Stomach (tissue), 9 donors: Measurements from ENCODE around the gene ACTA2. TPM values are rescaled to one million over a fixed set of nuclear protein-coding genes. Genes with fewer than 3 reads are reported as not detected.
A peak's percentile ranks its signal among the peaks of the same experiment; 100 is the strongest.

Experiments
- DNase-seq, 2 donors: peaks; one replicate each; pipeline versions ENCODE4 v3.0.0 to v3.0.0-alpha.2; 2013 to 2019
- H3K27ac ChIP-seq, 5 donors: fragments of 200-600 bp in 4 of 5; sonication (generic) in 4 of 5; one replicate each; pipeline ENCODE4 v1.5.1; 2013 to 2019; ENCODE audit warnings: mild to moderate bottlenecking in 1 of 5, moderate library complexity in 1 of 5
- H3K27me3 ChIP-seq, 3 donors: fragments of 200-600 bp; sonication (generic); one replicate each; pipeline ENCODE4 v1.5.1; 2017 to 2019; ENCODE audit warnings: mixed run types in 1 of 3
- H3K36me3 ChIP-seq, 4 donors: fragments of 200-600 bp; sonication (generic); 1 replicate in 3 of 4; 2 replicates in 1 of 4; pipeline ENCODE4 v1.5.1; 2016 to 2019
- H3K4me1 ChIP-seq, 4 donors: fragments of 200-600 bp; sonication (generic); one replicate each; pipeline ENCODE4 v1.5.1; 2016 to 2019
- H3K4me3 ChIP-seq, 4 donors: fragments of 200-600 bp; sonication (generic) in 3 of 4; one replicate each; pipeline ENCODE4 v1.5.1; 2016 to 2019; ENCODE audit warnings: mild to moderate bottlenecking in 1 of 4
- H3K9me3 ChIP-seq, 4 donors: fragments of 200-600 bp; sonication (generic); one replicate each; pipeline ENCODE4 v1.5.1; 2016 to 2019
- EP300 ChIP-seq: sonication (generic); formaldehyde crosslinking; IDR thresholded peaks from one replicate; pipeline ENCODE4 v1.6.1; 2017; ENCODE audit warnings: antibody characterized with exemption
- POLR2A ChIP-seq, 4 donors: fragments of 450-650 bp; IDR thresholded peaks; one replicate each; pipeline ENCODE4 v1.6.1; 2016; ENCODE audit warnings: antibody characterized with exemption in 4 of 4, control low read depth in 2 of 4, mild to moderate bottlenecking in 1 of 4, moderate library complexity in 1 of 4
- POLR2AphosphoS5 ChIP-seq, 3 donors: sonication (generic); formaldehyde crosslinking; IDR thresholded peaks; one replicate each; pipeline ENCODE4 v1.6.1; 2016; ENCODE audit warnings: antibody characterized with exemption in 3 of 3
- WGBS, 5 donors: extraction: QIAGEN DNeasy Blood & Tissue Kit in 3 of 5; methylation state at CpG; one replicate each; pipeline versions ENCODE4 v1.1.5 to v1.1.7; 2013 to 2018; 5-methylcytosine and 5-hydroxymethylcytosine counted together
- intact Hi-C: fragments of 100-400 bp; cut with DNase I; formaldehyde crosslinking; loops from one replicate; pipeline ENCODE4 v1.15.1; 2023; ENCODE audit warnings: low total_unique reads
- polyA plus RNA-seq, 3 donors: library from polyadenylated mRNA; stranded (reverse); fragments of 200-250 nt; gene quantifications; one replicate each; pipeline ENCODE4 v1.2.3, GENCODE V29; 2013
- total RNA-seq, 5 donors: library from RNA; depleted of rRNA; stranded (reverse); fragments of >200 nt; gene quantifications; one replicate each; pipeline versions ENCODE4 v1.1.0 to v1.2.3, GENCODE V29; 2014 to 2016
- TF ChIP-seq, protein P1 (sequence below), 7 experiments: fragments of 450-650 bp in 4 of 7; fragments of 200-600 bp in 3 of 7; sonication (generic) in 3 of 7; IDR thresholded peaks; one replicate each; pipeline ENCODE4 v1.5.1; 2016 to 2019; ENCODE audit warnings: antibody characterized with exemption in 7 of 7, control low read depth in 2 of 7, mild to moderate bottlenecking in 1 of 7
- donor health status: healthy with polysubstance abuse.
- donor health status: Bipolar disorder and iron deficiency.
- donor health status: healthy.

ACTA2 gene
- total and polyA plus RNA-seq, 8 donors: 233 to 3,169 (median 999) TPM

DNA sequence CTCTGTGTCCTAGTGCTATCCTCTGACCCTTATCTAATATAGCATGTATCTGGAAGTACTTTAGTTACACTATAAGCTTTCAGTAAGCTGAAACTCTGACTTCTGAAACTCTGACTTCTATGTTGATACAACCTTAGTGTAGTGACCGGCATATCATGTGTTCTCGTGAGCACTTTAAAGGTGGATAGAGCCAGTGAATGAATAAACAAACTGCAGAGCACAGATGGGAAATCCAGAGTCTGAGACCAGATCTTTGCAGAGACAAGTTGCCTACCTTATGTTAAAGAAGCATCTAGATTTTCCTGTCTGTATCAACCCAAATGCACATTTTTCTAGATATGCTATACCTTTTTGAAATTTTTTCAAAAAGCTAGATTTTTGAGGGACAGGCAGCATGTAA lies 3.5 kb downstream of the ACTA2 start:
- Histone ChIP-seq H3K27me3 (no peaks in the 10 kb centered on the region), H3K9me3 (no peaks in the 10 kb centered on the region), H3K4me1 (peaks cover 0 to 30% (median 12%) of the 10 kb centered on the region in 4 donors), H3K36me3 (peaks cover 0 to 44% (median 4%) of the 10 kb centered on the region in 4 donors), H3K4me3 (peak overlapping the region; percentile 39 to 48 (median 44)), H3K27ac (peak overlapping the region in 4 of 5 donors; percentile 77 to 91 (median 86))
- WGBS, 5 donors: 24 to 49% (median 38%) methylated on average over 2 of the region's 2 CpGs
- no peak for TF ChIP-seq POLR2AphosphoS5 (IDR thresholded peaks at IDR 0.05)
- TF ChIP-seq EP300: no peak
- DNase-seq: no peak
- intact Hi-C loops: no loop called here

DNA sequence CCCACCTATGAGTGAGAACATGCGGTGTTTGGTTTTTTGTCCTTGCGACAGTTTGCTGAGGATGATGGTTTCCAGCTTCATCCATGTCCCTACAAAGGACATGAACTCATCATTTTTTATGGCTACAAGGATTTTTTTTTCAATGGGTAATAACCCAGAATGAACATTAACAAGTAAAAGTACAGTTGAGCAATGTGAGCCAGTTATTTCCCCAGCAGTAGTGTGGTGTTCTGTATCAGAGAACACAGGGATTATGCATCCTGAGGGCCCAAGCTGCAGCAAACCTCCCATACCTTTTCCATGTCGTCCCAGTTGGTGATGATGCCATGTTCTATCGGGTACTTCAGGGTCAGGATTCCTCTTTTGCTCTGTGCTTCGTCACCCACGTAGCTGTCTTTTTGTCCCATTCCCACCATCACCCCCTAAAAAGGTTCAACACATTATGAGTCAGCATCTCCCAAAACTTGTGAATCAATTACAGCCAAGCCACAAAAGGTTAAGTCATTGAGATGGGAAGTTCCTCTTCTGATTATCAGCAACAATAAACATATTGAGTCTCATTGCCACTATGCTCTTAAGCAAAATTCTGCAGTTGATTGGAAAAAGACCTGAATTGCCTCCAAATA lies 5.5 kb downstream of the ACTA2 start:
- 74 to 90% (median 81%) methylated on average over 4 to 6 of the region's 6 CpGs for WGBS, 5 donors
- Histone ChIP-seq H3K4me3 (peak overlapping the region; percentile 11 to 48 (median 41)), H3K9me3 (no peaks in the 10 kb centered on the region), H3K4me1 (peaks cover 0 to 43% (median 21%) of the 10 kb centered on the region in 4 donors), H3K36me3 (peaks cover 8 to 63% (median 21%) of the 10 kb centered on the region in 4 donors), H3K27ac (peak overlapping the region in 3 of 5 donors; percentile 32 to 91 (median 84)), H3K27me3 (no peaks in the 10 kb centered on the region)
- intact Hi-C loops: no loop called here
- DNase-seq: no peak
- peak in 2 of 3 donors; percentile 27 to 28 for TF ChIP-seq POLR2AphosphoS5 (IDR thresholded peaks at IDR 0.05)
- TF ChIP-seq, protein P1, sequence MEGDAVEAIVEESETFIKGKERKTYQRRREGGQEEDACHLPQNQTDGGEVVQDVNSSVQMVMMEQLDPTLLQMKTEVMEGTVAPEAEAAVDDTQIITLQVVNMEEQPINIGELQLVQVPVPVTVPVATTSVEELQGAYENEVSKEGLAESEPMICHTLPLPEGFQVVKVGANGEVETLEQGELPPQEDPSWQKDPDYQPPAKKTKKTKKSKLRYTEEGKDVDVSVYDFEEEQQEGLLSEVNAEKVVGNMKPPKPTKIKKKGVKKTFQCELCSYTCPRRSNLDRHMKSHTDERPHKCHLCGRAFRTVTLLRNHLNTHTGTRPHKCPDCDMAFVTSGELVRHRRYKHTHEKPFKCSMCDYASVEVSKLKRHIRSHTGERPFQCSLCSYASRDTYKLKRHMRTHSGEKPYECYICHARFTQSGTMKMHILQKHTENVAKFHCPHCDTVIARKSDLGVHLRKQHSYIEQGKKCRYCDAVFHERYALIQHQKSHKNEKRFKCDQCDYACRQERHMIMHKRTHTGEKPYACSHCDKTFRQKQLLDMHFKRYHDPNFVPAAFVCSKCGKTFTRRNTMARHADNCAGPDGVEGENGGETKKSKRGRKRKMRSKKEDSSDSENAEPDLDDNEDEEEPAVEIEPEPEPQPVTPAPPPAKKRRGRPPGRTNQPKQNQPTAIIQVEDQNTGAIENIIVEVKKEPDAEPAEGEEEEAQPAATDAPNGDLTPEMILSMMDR (IDR thresholded peaks at IDR 0.05): no peak

DNA sequence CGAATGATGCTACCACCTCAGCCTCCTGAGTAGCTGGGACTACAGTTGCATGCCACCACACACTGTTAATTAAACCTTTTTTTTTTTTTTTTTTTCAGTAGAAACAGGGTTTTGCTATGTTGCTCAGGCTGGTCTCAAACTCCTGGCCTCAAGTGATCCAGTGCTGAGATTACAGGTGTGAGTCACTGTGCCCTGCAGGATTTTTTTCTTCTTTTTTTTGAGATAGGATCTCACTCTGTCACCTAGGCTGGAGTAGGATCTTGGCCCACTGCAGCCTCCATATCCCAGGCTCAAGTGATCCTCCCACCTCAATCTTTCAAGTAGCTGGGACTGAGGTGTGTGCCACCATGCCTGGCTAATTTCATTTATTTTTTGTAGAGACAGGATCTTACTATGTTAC lies 6.4 kb downstream of the ACTA2 start:
- H3K27ac ChIP-seq: peak overlapping the region in 1 of 5 donors; percentile 91
- H3K9me3 ChIP-seq: no peaks in the 10 kb centered on the region
- peak overlapping the region in 1 of 4 donors; percentile 8 for H3K4me3 ChIP-seq
- 74 to 93% (median 84%) methylated on average over 1 of the region's 1 CpG for WGBS, 5 donors
- peaks cover 0 to 51% (median 24%) of the 10 kb centered on the region in 4 donors for H3K4me1 ChIP-seq
- TF ChIP-seq, protein P1 (IDR thresholded peaks at IDR 0.05): no peak
- TF ChIP-seq POLR2AphosphoS5 (IDR thresholded peaks at IDR 0.05) (no peak), EP300 (no peak), POLR2A (IDR thresholded peaks at IDR 0.05) (no peak)
- H3K27me3 ChIP-seq: no peaks in the 10 kb centered on the region
- no peak for DNase-seq
- intact Hi-C loops: no loop called here
- peaks cover 11 to 71% (median 28%) of the 10 kb centered on the region in 4 donors for H3K36me3 ChIP-seq

DNA sequence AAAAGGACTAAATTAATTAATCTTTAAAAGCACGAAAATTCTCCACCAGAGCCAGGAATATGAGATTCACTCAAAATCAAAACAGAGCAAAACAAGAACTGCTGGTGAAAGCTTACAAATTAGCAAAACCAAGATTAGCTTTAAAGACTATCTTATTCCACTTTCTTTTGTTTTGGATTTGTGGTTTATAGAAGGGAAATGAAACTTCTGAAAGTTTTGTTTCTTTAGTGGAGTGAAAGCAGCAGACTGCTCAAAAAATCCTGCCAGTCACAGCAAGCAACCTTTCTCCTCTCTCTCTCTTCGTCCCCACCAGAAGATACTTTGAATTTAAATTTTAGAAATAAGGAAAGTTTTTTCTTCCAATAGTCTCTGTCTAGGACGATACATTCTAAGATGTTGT lies 7.8 kb downstream of the ACTA2 start:
- no peaks in the 10 kb centered on the region for H3K27me3 ChIP-seq
- H3K4me1 ChIP-seq: peaks cover 0 to 54% (median 24%) of the 10 kb centered on the region in 4 donors
- H3K9me3 ChIP-seq: no peaks in the 10 kb centered on the region
- no peak overlapping the region for H3K4me3 ChIP-seq
- 62 to 76% (median 73%) methylated on average over 3 of the region's 3 CpGs for WGBS, 5 donors
- H3K36me3 ChIP-seq: peaks cover 13 to 85% (median 40%) of the 10 kb centered on the region in 4 donors
- intact Hi-C loops: loop anchor here (5.0 kb wide), 2 partner anchors 37 to 262 kb away; partner anchors contain the start of gene CH25H
- TF ChIP-seq, protein P1 (IDR thresholded peaks at IDR 0.05): no peak
- TF ChIP-seq EP300: no peak
- TF ChIP-seq POLR2AphosphoS5 (IDR thresholded peaks at IDR 0.05): no peak
- TF ChIP-seq POLR2A (IDR thresholded peaks at IDR 0.05): no peak
- H3K27ac ChIP-seq: peak overlapping the region in 2 of 5 donors; percentile 4 to 60
- no peak for DNase-seq

DNA sequence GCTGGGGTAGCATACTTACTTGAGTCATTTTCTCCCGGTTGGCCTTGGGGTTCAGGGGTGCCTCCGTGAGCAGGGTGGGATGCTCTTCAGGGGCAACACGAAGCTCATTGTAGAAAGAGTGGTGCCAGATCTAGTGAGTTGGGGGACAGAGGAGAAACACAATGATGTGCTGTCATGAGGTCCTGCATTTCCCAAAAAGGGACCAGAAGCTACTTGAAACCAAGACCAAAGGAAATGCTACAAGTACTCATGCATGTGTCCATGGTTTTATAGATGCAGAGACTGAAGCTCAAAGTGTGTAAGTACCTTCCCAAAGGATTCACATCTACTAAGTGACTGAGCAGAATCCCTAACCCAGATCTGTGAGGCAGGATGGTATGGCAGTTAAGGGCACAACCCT lies 8.8 kb downstream of the ACTA2 start:
- peaks cover 13 to 91% (median 49%) of the 10 kb centered on the region in 4 donors for H3K36me3 ChIP-seq
- H3K27me3 ChIP-seq: no peaks in the 10 kb centered on the region
- no peaks in the 10 kb centered on the region for H3K9me3 ChIP-seq
- H3K4me1 ChIP-seq: peaks cover 0 to 54% (median 24%) of the 10 kb centered on the region in 4 donors
- TF ChIP-seq, protein P1 (IDR thresholded peaks at IDR 0.05): no peak
- TF ChIP-seq POLR2A (IDR thresholded peaks at IDR 0.05): no peak
- TF ChIP-seq POLR2AphosphoS5 (IDR thresholded peaks at IDR 0.05): no peak
- TF ChIP-seq EP300: no peak
- peak overlapping the region in 3 of 5 donors; percentile 12 to 60 (median 24) for H3K27ac ChIP-seq
- H3K4me3 ChIP-seq: peak overlapping the region in 2 of 4 donors; percentile 2 to 7
- no peak for DNase-seq
- intact Hi-C loops: loop anchor here (5.0 kb wide), 2 partner anchors 39 to 264 kb away; partner anchors contain the start of gene CH25H
- WGBS, 5 donors: 66 to 86% (median 84%) methylated on average over 3 of the region's 3 CpGs
